ENCODE measurements around the gene MED14. TPM values are rescaled to one million over a fixed set of nuclear protein-coding genes. Genes with fewer than 3 reads are reported as not detected.

MED14 gene
- total and polyA plus RNA-seq, 2 of the 4 experiments (the other 2 are of a cell fraction), result 17.6 to 25.9 TPM

DNA sequence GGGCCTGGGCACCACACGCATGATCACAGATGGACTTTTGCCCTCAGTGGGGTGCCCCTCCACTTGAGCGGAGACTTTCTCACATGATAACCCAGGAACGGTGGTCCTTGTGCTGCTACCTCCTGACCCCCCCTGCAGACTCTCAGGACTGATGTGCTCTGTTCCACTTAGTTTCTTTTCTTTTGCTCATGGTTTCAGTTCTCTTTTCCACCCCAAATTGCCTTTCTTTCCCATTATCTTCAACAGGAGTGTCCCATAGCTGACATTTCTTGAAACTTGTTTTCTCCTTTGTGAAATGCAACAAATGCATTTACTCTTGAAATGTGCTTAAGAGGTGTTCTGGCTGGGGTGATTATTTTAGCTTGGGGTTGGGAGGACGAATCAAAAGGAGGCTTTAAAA, 103.1 kb downstream of the MED14 start:
- dilution Hi-C loops (cut with HindIII; ENCODE audit: low sequenced_read_pairs, unreplicated experiment) (no loop called here), in situ Hi-C loops (cut with MboI; ENCODE audit: low sequenced_read_pairs) (no loop called here), intact Hi-C loops (cut with micrococcal nuclease) (no loop called here)
- Histone ChIP-seq H3K4me1 (ENCODE audit: control insufficient read depth, insufficient read depth, low read length) (peaks cover 2% of the 10 kb centered on the region; the same call in 1 of the 2 replicates), H3K9ac (ENCODE audit: low read depth, low read length) (no peak overlapping the region), H2AK5ac (ENCODE audit: low read depth, low read length) (no peak overlapping the region), H3K36me3 (ENCODE audit: control insufficient read depth, insufficient read depth, low read length) (peaks cover 43% of the 10 kb centered on the region), H4K20me1 (ENCODE audit: insufficient read depth, low read length) (peaks cover 1% of the 10 kb centered on the region; the same call in 1 of the 2 replicates), H3K27me3 (ENCODE audit: control insufficient read depth, insufficient read depth, low read length) (peaks cover 10% of the 10 kb centered on the region; the same call in 1 of the 2 replicates), H3K14ac (replicated peaks; ENCODE audit: low read depth, low read length) (no peak overlapping the region), H3K9me3 (ENCODE audit: control insufficient read depth, insufficient read depth, low read length) (no peaks in the 10 kb centered on the region), H2AK9ac (replicated peaks; ENCODE audit: low read depth, low read length, poor library complexity) (no peak overlapping the region), H3K56ac (ENCODE audit: extremely low read depth, insufficient read depth, low read length) (no peak overlapping the region), H3K4me2 (ENCODE audit: low read depth, low read length) (no peak overlapping the region), H3K79me1 (ENCODE audit: low read depth in 1 of 2, low read length in 2 of 2) (peaks cover 2 to 4% of the 10 kb centered on the region in 2 experiments; a peak in 1 of 4 replicates), H3K27ac (ENCODE audit: insufficient read depth, low read length) (no peak overlapping the region), H3K23ac (ENCODE audit: low read depth, low read length) (no peak overlapping the region), H2BK120ac (ENCODE audit: low read depth, low read length) (no peak overlapping the region), H2BK15ac (ENCODE audit: low read depth, low read length) (no peak overlapping the region), H3K9me1 (ENCODE audit: insufficient read depth, low read length) (peaks cover under 1% of the 10 kb centered on the region; the same call in 1 of the 2 replicates), H3K4me3 (ENCODE audit: insufficient read depth, low read depth, low read length) (no peak overlapping the region), H4K8ac (ENCODE audit: low read depth in 2 of 2, low read length in 2 of 2) (no peak overlapping the region), H2AFZ (replicated peaks; ENCODE audit: low read length, poor library complexity) (no peak overlapping the region), H3K4ac (ENCODE audit: low read depth, low read length) (no peak overlapping the region), H4K91ac (ENCODE audit: insufficient read depth, low read depth, low read length) (no peak overlapping the region), H2BK5ac (ENCODE audit: low read depth, low read length, poor library complexity, severe bottlenecking) (no peak overlapping the region), H4K5ac (ENCODE audit: low read depth, low read length) (no peak overlapping the region), H3K18ac (ENCODE audit: low read depth, low read length) (no peak overlapping the region), H2BK20ac (ENCODE audit: low read depth, low read length) (no peak overlapping the region)
- ATAC-seq (ENCODE audit: low read depth) (no peak), DNase-seq (no peak)
- WGBS, 2 experiments (ENCODE audit: extremely low coverage in 2 of 2, insufficient read length in 1 of 2), result 74% methylated on average over 3 of the region's 4 CpGs; no CpG with 5 or more reads in 1 of the 2 experiments
- no peak for TF ChIP-seq BHLHE40 (IDR thresholded peaks at IDR 0.05; ENCODE audit: low read depth, low read length)
- TF ChIP-seq, protein P1, sequence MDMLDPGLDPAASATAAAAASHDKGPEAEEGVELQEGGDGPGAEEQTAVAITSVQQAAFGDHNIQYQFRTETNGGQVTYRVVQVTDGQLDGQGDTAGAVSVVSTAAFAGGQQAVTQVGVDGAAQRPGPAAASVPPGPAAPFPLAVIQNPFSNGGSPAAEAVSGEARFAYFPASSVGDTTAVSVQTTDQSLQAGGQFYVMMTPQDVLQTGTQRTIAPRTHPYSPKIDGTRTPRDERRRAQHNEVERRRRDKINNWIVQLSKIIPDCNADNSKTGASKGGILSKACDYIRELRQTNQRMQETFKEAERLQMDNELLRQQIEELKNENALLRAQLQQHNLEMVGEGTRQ (IDR thresholded peaks at IDR 0.05; ENCODE audit: low read depth, low read length), result no peak
- no peak for TF ChIP-seq MAZ (IDR thresholded peaks at IDR 0.05; ENCODE audit: borderline replicate concordance, low read depth, low read length)
- no TSS peak for BruUV-seq (replicated peaks)
- ChIA-PET CTCF (interaction anchor here (1.3 kb wide), 1 partner anchor 20 kb away, joined by 4 read pairs; no protein-coding TSS in a partner anchor), POLR2A (ENCODE audit: unreplicated experiment) (no interaction called here)

All from IMR-90 (cell line).